IMR-90 (cell line): ENCODE data around the gene RPS19BP1.

Experiments
- BHLHE40 ChIP-seq: fragments of 150-350 bp; IDR thresholded peaks from 2 replicates; pipeline ENCODE4 v1.6.1; 2016; ENCODE audit warnings: mild to moderate bottlenecking, low read depth, low read length
- MAZ ChIP-seq: IDR thresholded peaks from 2 replicates; pipeline ENCODE4 v1.6.1; 2012; ENCODE audit warnings: low read depth, mild to moderate bottlenecking, low read length, improper control_type of control experiment, moderate library complexity, borderline replicate concordance
- POLR2A ChIP-seq: IDR thresholded peaks from 2 replicates; pipeline ENCODE4 v1.6.1; 2012; ENCODE audit warnings: mild to moderate bottlenecking, low read depth, low read length
- RAD21 ChIP-seq: IDR thresholded peaks from 2 replicates; pipeline ENCODE4 v1.6.1; 2012; ENCODE audit warnings: low read length, improper control_type of control experiment
- RFX5 ChIP-seq: IDR thresholded peaks from 2 replicates; pipeline ENCODE4 v1.8.0; 2012; ENCODE audit warnings: low read depth, mild to moderate bottlenecking, low read length, moderate library complexity
- SMC3 ChIP-seq: fragments of 150-350 bp; IDR thresholded peaks from 2 replicates; pipeline ENCODE4 v1.6.1; 2016; ENCODE audit warnings: low read depth, mild to moderate bottlenecking, antibody characterized with exemption, low read length, moderate library complexity
- TF ChIP-seq, protein P1 (sequence below): conservative IDR thresholded peaks from 2 replicates; pipeline ENCODE4 v1.5.1; 2012; ENCODE audit warnings: mild to moderate bottlenecking, low read depth, low read length, improper control_type of control experiment

DNA sequence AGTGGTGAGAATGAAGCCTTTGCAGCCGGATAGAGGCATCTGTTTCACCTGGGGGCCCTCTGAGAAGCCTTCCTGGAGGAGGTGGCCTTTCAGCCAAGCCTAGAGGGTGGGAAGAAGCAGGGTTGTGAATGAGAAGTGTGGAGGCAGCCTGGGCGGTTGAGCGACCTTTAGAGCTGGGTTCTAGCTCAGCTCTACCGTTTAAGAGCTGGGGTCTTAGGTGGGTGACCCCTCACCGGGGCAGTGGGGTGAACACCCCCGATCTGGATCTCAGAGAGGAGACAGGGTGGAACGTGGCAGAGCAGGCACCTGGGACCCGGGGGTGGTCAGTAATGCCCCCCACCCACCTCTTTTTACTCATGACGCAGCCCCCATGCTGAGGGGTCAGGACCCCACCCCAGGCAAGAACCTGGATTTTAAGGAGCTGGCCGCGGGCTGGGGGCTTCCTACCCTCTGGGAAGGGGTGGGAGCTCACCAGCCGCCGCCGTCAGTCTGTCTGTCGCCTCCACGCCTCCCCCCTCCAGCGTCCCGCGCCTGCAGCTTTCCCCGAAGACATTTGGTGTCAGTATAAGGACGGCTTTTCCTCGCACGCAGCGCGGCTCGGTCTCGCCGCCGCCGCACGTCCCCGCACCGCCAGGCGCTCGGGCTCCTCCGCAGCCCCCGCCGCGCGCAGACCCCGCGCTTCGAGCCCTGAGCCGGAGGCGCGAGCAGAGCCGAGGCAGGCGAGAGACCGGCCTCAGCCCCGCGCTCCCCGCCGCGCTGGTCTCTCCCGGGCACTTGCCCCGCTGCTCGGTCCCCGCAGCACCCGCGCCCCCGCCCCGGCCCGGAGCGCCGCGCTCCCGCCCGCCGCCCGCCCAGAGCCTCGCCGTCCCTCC is 24.7 kb upstream of the RPS19BP1 start:
- TF ChIP-seq, protein P1, sequence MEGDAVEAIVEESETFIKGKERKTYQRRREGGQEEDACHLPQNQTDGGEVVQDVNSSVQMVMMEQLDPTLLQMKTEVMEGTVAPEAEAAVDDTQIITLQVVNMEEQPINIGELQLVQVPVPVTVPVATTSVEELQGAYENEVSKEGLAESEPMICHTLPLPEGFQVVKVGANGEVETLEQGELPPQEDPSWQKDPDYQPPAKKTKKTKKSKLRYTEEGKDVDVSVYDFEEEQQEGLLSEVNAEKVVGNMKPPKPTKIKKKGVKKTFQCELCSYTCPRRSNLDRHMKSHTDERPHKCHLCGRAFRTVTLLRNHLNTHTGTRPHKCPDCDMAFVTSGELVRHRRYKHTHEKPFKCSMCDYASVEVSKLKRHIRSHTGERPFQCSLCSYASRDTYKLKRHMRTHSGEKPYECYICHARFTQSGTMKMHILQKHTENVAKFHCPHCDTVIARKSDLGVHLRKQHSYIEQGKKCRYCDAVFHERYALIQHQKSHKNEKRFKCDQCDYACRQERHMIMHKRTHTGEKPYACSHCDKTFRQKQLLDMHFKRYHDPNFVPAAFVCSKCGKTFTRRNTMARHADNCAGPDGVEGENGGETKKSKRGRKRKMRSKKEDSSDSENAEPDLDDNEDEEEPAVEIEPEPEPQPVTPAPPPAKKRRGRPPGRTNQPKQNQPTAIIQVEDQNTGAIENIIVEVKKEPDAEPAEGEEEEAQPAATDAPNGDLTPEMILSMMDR, result peak; percentile 39
- TF ChIP-seq MAZ (no peak), RFX5 (no peak), POLR2A (no peak), BHLHE40 (no peak), RAD21 (peak; percentile 50), SMC3 (peak; percentile 23; the same call in 1 of the 2 replicates)
